ENCODE data around the gene STK11.

Gene STK11

GRCh38 chr19:1261798-1262622 is 56.4 kb downstream of the STK11 start:
- peak; percentile 92 for DNase-seq (ENCODE audit: low read depth, low spot score)

- peak; percentile 16 for DNase-seq (ENCODE audit: low read depth, low spot score)
These were observed 57.1 kb downstream of the STK11 start for GRCh38 chr19:1262623-1263123.

DNA sequence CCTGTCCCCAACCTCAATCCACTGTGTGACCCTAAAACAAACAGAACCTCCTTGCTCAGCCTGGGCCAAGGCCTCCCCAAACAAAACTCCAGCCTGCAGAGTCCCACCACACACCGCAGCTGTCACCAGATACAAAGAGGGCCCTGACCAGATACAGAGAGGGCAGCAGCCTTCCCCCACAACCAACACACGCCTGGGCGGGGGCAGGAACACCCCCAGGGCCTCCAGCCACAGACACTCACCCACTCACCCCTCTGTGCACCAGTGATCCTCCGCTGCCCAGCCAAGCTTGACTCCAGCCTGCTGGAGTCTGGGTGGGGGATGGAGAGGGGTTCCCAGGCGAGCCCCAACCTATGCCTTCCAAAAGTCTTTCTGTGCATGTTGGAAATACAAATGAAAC is 57.6 kb downstream of the STK11 start:
- no peak for DNase-seq (ENCODE audit: low read depth, low spot score)

DNA sequence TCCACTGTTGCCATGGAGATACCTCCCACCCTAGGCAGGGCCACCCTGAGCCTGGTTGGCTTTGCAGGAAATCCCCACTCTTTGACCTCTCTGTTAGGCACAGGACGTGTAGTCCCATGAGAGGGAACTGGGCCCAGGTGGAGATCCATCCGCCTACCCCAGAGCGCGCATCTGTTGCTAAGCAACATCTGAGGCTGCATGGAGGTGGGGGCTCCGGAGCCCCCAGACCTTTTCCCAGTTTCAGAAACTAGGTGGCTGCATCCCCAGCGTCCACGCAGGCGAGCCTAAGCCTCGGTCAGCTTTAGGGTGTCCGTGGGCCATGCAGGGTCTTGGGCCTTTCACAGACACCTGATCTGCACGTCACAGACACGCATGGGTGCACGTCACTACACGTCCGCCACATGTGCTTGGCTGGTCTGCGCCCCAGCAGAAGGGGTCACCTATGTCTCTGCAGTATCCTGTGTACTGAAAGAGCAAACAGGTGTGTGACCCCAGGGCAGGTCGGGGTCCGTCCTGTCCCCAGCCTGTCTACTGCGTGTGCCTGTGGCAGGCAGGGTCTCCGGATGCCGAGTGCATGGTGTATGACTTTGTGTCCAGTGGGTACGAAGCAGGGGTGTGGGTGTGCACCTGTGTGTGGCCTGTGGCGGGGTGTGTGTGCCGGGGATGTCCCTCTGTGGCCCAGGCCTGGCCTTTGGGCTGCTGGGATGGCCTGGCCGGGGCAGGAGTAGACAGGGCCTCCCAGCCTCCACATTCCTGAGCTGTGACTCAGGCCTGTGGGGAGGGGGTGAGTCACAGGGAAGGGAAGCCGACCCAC is 59.4 kb downstream of the STK11 start:
- peak; percentile 93 for DNase-seq (ENCODE audit: low read depth, low spot score)

DNA sequence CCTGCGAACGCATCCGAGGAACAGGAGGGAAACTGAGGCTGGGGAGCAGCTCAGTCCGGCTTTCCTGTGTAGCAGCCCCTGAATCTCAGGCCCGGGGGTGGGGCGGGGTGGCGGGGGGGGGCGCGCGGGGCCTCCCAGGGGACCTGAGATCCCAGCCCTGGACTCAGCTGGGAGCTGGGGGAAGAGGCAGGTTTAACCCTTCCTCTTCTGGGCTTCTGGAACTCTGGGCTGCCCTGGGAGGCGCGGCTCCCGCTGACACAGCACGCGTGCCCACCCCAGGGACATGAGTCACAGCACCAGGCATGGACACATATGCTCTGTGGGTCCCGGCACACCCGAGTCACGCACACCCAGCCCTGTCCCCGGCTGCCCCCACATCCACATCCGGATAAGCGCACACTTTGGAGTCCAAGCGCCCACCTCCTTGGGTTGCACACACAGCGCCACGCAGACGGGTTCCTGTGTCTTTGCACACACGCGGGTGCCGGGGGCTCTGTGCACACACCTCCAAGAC is 60.1 kb downstream of the STK11 start:
- peak; percentile 72 for DNase-seq (ENCODE audit: low read depth, low spot score)

- DNase-seq (ENCODE audit: low read depth, low spot score) = peak; percentile 93
These were observed 60.7 kb downstream of the STK11 start for GRCh38 chr19:1266129-1266915.

DNA sequence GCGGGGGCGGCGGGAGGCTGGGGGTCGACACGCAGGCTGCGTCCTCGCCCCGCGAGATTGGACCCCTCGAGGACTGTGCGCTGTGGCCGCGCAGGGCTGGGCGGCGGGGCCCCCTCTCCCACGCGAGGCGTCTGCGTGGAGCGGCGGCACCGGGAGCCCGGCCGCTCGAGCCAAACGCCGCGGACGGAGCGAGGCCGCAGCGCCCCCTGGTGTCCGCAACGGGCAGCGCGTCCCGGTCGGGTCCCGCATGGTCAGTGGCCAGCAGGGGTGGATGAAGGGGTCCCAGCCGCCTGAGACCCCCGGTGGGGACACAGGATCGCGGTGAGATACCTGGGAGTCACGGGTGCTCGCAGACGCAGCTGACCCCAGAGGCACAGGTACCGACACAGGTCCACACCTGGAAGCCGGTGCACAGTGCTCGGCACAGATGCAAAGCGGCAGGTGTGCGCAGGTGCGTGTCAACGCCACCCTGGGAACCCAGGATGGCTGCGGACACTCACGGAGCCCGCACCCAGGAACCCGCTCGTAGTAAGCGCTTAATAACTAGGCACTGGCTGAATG is 61.4 kb downstream of the STK11 start:
- DNase-seq (ENCODE audit: low read depth, low spot score) = peak; percentile 87

GRCh38 chr19:1267477-1268225 is 62.1 kb downstream of the STK11 start:
- DNase-seq (ENCODE audit: low read depth, low spot score) = peak; percentile 62

- no peak for DNase-seq (ENCODE audit: low read depth, low spot score)
These were observed 62.9 kb downstream of the STK11 start for GRCh38 chr19:1268226-1269064.

DNA sequence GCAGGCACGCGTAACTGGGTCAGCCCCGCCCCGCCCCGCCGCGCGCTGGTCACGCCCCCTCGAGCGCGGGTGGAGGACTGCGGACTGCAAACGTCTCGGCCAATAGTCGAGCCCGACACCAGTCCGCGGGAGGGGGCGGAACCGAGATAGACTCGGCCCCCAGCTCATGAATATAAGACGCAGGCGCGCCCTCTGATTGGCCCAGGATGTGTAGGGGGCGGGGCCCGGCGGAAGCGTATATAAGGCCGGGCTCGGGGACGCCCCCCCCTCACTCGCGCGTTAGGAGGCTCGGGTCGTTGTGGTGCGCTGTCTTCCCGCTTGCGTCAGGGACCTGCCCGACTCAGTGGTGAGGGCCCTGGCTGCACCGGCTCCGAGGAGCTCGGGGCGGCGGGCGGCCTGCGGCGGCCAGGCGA is 63.5 kb downstream of the STK11 start, which contains the start of gene CIRBP:
Gene CIRBP (plus strand): TSS at position 268 of the 413 bp plus-strand sequence. CDS start 1,602 bp downstream, outside the sequence.
- peak; percentile 100 for DNase-seq (ENCODE audit: low read depth, low spot score)

GRCh38 chr19:1269478-1270212 is 64.1 kb downstream of the STK11 start:
- DNase-seq (ENCODE audit: low read depth, low spot score) = peak; percentile 95

DNA sequence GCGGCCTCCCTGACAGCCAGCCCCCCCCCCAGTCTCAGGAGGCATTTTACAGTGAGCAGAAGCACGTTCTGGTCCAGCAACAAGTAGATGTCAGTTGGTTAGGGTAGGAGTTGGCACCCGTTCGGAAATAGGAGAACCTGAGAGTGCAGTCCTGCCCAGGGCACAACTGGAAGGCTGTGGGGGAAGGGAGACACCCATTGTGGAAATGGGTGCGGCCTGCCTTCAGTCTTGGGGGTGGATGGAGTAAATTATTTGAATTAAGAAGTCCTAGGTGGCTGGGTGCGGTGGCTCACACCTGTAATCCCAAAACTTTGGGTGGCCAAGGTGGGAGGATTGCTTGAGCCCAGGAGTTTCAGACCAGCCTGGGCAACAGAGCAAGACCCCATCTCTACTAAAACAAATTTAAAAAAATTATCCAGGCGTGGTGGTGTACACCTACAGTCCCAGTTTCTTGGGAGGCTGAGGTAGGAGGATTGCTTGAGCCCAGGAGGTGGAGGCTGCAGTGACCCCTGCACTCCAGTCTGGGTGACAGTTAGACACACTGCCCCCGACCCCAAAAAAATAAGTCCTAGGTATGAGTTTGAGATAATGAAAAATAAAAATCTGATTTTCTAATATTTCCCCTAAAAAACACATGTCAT is 64.8 kb downstream of the STK11 start:
- DNase-seq (ENCODE audit: low read depth, low spot score) = no peak

- no peak for DNase-seq (ENCODE audit: low read depth, low spot score)
These were observed 65.4 kb downstream of the STK11 start for GRCh38 chr19:1270854-1271527.

- no peak for DNase-seq (ENCODE audit: low read depth, low spot score)
These were observed 66.2 kb downstream of the STK11 start for GRCh38 chr19:1271528-1272422.

- no peak for DNase-seq (ENCODE audit: low read depth, low spot score)
These were observed 67.1 kb downstream of the STK11 start for GRCh38 chr19:1272423-1273262.
